Panc1 (cell line): ENCODE measurements around the gene CIAO3. TPM values are rescaled to one million over a fixed set of nuclear protein-coding genes. Genes with fewer than 3 reads are reported as not detected.

Experiments
- ATAC-seq: fragments of 200-7000 bp; cut with Tn5 transposase; 2 replicates; pipeline ENCODE4 v1.9.1; 2020; ENCODE audit warnings: mild to moderate bottlenecking, moderate library complexity
- BruUV-seq: library from RNA; stranded (reverse); fragments of 400-500 nt; replicated peaks from 2 replicates; lab custom pipeline; 2021; lab: Mats Ljungman, UMichigan
- CTCF ChIA-PET: fragments of 300-600 bp; sonication (Branson Sonifier 250); formaldehyde crosslinking; loops from one replicate; lab custom pipeline; 2022; ENCODE audit warnings: antibody characterized with exemption; lab: Charles Lee
- POLR2A ChIA-PET: fragments of 300-600 bp; sonication (Branson Sonifier 250); formaldehyde crosslinking; loops from one replicate; lab custom pipeline; 2022; ENCODE audit warnings: antibody characterized with exemption; lab: Charles Lee
- DNase-seq: peaks from one replicate; pipeline ENCODE4 v3.0.0-alpha.2; 2010; ENCODE audit warnings: low read depth, low spot score
- H3K27ac ChIP-seq: 2 replicates; pipeline ENCODE4 v1.5.1; 2011; ENCODE audit warnings: mild to moderate bottlenecking, low read length, inconsistent platforms
- H3K27me3 ChIP-seq: fragments of 200-500 bp; sonication (Bioruptor generic); 2 replicates; pipeline ENCODE4 v1.6.0; 2014; ENCODE audit warnings: low read length, inconsistent platforms; ENCODE audit not compliant: control insufficient read depth, insufficient read depth
- H3K36me3 ChIP-seq: fragments of 200-500 bp; sonication (Bioruptor generic); 2 replicates; pipeline ENCODE4 v1.5.1; 2014; ENCODE audit warnings: inconsistent platforms, mild to moderate bottlenecking, low read length, moderate library complexity; ENCODE audit not compliant: control insufficient read depth, insufficient read depth
- H3K4me1 ChIP-seq: 2 replicates; pipeline ENCODE4 v1.5.1; 2011; ENCODE audit warnings: inconsistent platforms, mild to moderate bottlenecking, low read length, moderate library complexity; ENCODE audit not compliant: control insufficient read depth, insufficient read depth
- H3K4me3 ChIP-seq, 2 experiments: 2 replicates each; pipeline ENCODE4 v1.5.1; 2011 to 2012; ENCODE audit warnings: low read depth in 2 of 2, low read length in 2 of 2, mild to moderate bottlenecking in 2 of 2, inconsistent platforms in 1 of 2, moderate library complexity in 1 of 2
- H3K9me3 ChIP-seq: fragments of 200-500 bp; sonication (Bioruptor generic); 2 replicates; pipeline ENCODE4 v1.5.1; 2014; ENCODE audit warnings: low read depth, mild to moderate bottlenecking, inconsistent platforms, low read length, moderate library complexity; ENCODE audit not compliant: control insufficient read depth, insufficient read depth
- CTCF ChIP-seq: fragments of 450-650 bp; IDR thresholded peaks from 2 replicates; pipeline ENCODE4 v1.5.1; 2017; ENCODE audit warnings: mild to moderate bottlenecking
- POLR2AphosphoS5 ChIP-seq: IDR thresholded peaks from 2 replicates; pipeline ENCODE4 v1.6.1; 2012; ENCODE audit warnings: mild to moderate bottlenecking, low read depth, low read length, moderate library complexity
- REST ChIP-seq, 2 experiments: IDR thresholded peaks; 2 replicates each; pipeline ENCODE4 v1.6.1; 2011 to 2012; ENCODE audit warnings: low read depth in 2 of 2, control low read depth in 1 of 2, low read length in 1 of 2, mild to moderate bottlenecking in 1 of 2, moderate library complexity in 1 of 2; ENCODE audit not compliant: insufficient read depth in 1 of 2
- SIN3A ChIP-seq: IDR thresholded peaks from 2 replicates; pipeline ENCODE4 v1.6.1; 2012; ENCODE audit warnings: low read depth, mild to moderate bottlenecking, low read length, moderate library complexity, borderline replicate concordance; ENCODE audit not compliant: insufficient read depth
- TCF7L2 ChIP-seq: IDR thresholded peaks from 2 replicates; pipeline ENCODE4 v1.6.1; 2011; ENCODE audit warnings: mild to moderate bottlenecking, low read depth, low read length, inconsistent platforms
- in situ Hi-C: cut with HindIII; loops from 2 replicates; pipeline ENCODE4 v1.10.0; 2016; ENCODE audit warnings: low sequenced_read_pairs, low pct_unique_long_range_greater_than_20kb
- intact Hi-C: fragments of 100-400 bp; cut with micrococcal nuclease; formaldehyde crosslinking; loops from one replicate; pipeline ENCODE4 v1.10.0; 2022; ENCODE audit not compliant: unreplicated experiment
- total RNA-seq: library from RNA; stranded (reverse); gene quantifications from one replicate; pipeline ENCODE4 v1.2.1, GENCODE V29; 2021; ENCODE audit not compliant: unreplicated experiment

CIAO3 gene
- total RNA-seq, 1 experiment from 2014 or later = 34.0 TPM

- DNase-seq = no peak
- Histone ChIP-seq H3K27ac (peak overlapping the region; percentile 94), H3K9me3 (no peaks in the 10 kb centered on the region), H3K4me1 (peaks cover 13% of the 10 kb centered on the region), H3K36me3 (peaks cover 4% of the 10 kb centered on the region; the same call in 1 of the 2 replicates), H3K27me3 (no peaks in the 10 kb centered on the region), H3K4me3 (peak overlapping the region; percentile 91 to 96)
- no TSS peak for BruUV-seq
- in situ Hi-C loops (no loop called here), intact Hi-C loops (loop anchor here (10.0 kb wide), 1 partner anchor 1085 kb away; the partner anchor contains the start of genes EME2, MRPS34 and NME3)
- ChIA-PET POLR2A (interaction anchor here (0.6 kb wide), 1 partner anchor 119 kb away, joined by 3 read pairs; no protein-coding TSS in a partner anchor), CTCF (no interaction called here)
- peak; percentile 3; the same call in 1 of the 2 replicates for ATAC-seq
- no peak for TF ChIP-seq POLR2AphosphoS5
- no peak for TF ChIP-seq SIN3A
- TF ChIP-seq REST (IDR thresholded peaks at IDR 0.05; ENCODE audit: insufficient read depth in 1 of 2, low read depth in 2 of 2, low read length in 1 of 2) = no peak
- TF ChIP-seq CTCF = no peak
- TF ChIP-seq TCF7L2 = no peak
Observed at GRCh38 chr16:689175-689897, 51.5 kb downstream of the CIAO3 start.

GRCh38 chr16:687499-687898, 53.3 kb downstream of the CIAO3 start:
- TF ChIP-seq REST (IDR thresholded peaks at IDR 0.05; ENCODE audit: insufficient read depth in 1 of 2, low read depth in 2 of 2, low read length in 1 of 2) = no peak
- TF ChIP-seq POLR2AphosphoS5 = no peak
- TF ChIP-seq CTCF = no peak
- TF ChIP-seq TCF7L2 = no peak
- no peak for TF ChIP-seq SIN3A
- Histone ChIP-seq H3K36me3 (peaks cover 10% of the 10 kb centered on the region; the same call in 1 of the 2 replicates), H3K4me3 (no peak overlapping the region), H3K4me1 (peaks cover 15% of the 10 kb centered on the region), H3K9me3 (no peaks in the 10 kb centered on the region), H3K27me3 (no peaks in the 10 kb centered on the region), H3K27ac (no peak overlapping the region)
- no peak for ATAC-seq
- no TSS peak for BruUV-seq
- ChIA-PET POLR2A (no interaction called here), CTCF (no interaction called here)
- intact Hi-C loops (loop anchor here (10.0 kb wide), 1 partner anchor 1087 kb away; the partner anchor contains the start of genes EME2, MRPS34 and NME3), in situ Hi-C loops (no loop called here)
- no peak for DNase-seq
